HepG2 (cell line): ENCODE results near the gene SPPL3. TPM values are rescaled to one million over a fixed set of nuclear protein-coding genes. Genes with fewer than 3 reads are reported as not detected.

ENCODE experiments used
- KAT2B ChIP-seq: fragments of 150-350 bp; IDR thresholded peaks from 2 replicates; pipeline ENCODE4 v1.6.1; 2014; ENCODE audit warnings: low read depth, low read length, borderline replicate concordance
- ZNF720 ChIP-seq: sonication (generic); formaldehyde crosslinking; IDR thresholded peaks from 2 replicates; pipeline ENCODE4 v1.4.0; 2020; ENCODE audit warnings: missing genetic modification reagents
- ZNF768 ChIP-seq: sonication (generic); formaldehyde crosslinking; IDR thresholded peaks from 2 replicates; pipeline ENCODE4 v1.4.0; 2020; ENCODE audit warnings: missing genetic modification reagents
- ZNF883 ChIP-seq: sonication (generic); formaldehyde crosslinking; IDR thresholded peaks from 2 replicates; pipeline ENCODE4 v1.5.1; 2020; ENCODE audit warnings: mild to moderate bottlenecking, missing genetic modification reagents; ENCODE audit errors: not compliant biosample characterization
- ZSCAN20 ChIP-seq: sonication (generic); formaldehyde crosslinking; IDR thresholded peaks from 2 replicates; pipeline ENCODE4 v1.4.0; 2020; ENCODE audit warnings: missing genetic modification reagents, mild to moderate bottlenecking, borderline replicate concordance
- polyA plus RNA-seq, 8 experiments: library from polyadenylated mRNA; depleted of rRNA in 3 of 8; stranded (reverse) in 7 of 8; unstranded in 1 of 8; fragments of >200 nt; fragmentation: Illumina TruSeq in 4 of 8; extraction: Trizol in 4 of 8; gene quantifications; 2 replicates each; pipeline versions ENCODE4 v1.2.1 to v1.2.3, GENCODE V29; 2011 to 2016; ENCODE audit warnings: low read depth in 4 of 8, missing spikeins in 1 of 8, mixed read lengths in 1 of 8; ENCODE audit not compliant: insufficient read depth in 1 of 8
- total RNA-seq, 5 experiments: library from RNA; depleted of rRNA; stranded (reverse); fragments of >200 nt; fragmentation: Illumina TruSeq; extraction: Trizol; gene quantifications; 2 replicates each; pipeline ENCODE4 v1.2.3, GENCODE V29; 2016; ENCODE audit warnings: low read depth in 1 of 5
- TF ChIP-seq, protein P1 (sequence below): IDR thresholded peaks from 2 replicates; pipeline ENCODE4 v1.6.1; 2016; ENCODE audit warnings: low read depth, missing genetic modification reagents, missing compliant biosample characterization
- TF ChIP-seq, protein P2 (sequence below): sonication (generic); formaldehyde crosslinking; IDR thresholded peaks from 2 replicates; pipeline ENCODE4 v1.4.0; 2020; ENCODE audit warnings: low read depth, missing genetic modification reagents
- TF ChIP-seq, protein P3 (sequence below): sonication (generic); formaldehyde crosslinking; IDR thresholded peaks from 2 replicates; pipeline ENCODE4 v1.4.0; 2020; ENCODE audit warnings: mild to moderate bottlenecking, low read depth, missing genetic modification reagents

Gene SPPL3
- total and polyA plus RNA-seq, 2 of the 13 experiments (the other 11 are each of a cell fraction or from before 2014, with no cell fraction given), result 8.9 to 9.1 TPM

DNA sequence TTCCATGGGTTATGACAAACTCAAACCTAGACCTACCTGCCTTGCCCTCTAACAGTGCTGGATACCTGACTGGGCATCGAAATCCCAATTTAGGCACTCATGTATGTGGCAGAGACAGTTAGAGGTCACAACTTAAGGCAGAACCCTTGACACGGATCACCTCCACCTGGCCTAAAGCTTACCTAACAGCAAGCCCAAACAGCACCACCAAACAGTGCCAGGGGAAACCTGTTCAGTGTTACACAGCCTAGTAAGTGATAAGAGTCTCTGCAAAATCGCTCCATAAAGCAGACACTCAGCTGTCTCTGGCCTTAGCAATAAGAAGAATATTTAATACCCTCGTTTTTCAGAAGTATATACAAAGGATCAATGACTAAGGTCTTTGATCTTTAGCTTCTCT, 77.8 kb downstream of the SPPL3 start (continued):
- TF ChIP-seq, protein P1, sequence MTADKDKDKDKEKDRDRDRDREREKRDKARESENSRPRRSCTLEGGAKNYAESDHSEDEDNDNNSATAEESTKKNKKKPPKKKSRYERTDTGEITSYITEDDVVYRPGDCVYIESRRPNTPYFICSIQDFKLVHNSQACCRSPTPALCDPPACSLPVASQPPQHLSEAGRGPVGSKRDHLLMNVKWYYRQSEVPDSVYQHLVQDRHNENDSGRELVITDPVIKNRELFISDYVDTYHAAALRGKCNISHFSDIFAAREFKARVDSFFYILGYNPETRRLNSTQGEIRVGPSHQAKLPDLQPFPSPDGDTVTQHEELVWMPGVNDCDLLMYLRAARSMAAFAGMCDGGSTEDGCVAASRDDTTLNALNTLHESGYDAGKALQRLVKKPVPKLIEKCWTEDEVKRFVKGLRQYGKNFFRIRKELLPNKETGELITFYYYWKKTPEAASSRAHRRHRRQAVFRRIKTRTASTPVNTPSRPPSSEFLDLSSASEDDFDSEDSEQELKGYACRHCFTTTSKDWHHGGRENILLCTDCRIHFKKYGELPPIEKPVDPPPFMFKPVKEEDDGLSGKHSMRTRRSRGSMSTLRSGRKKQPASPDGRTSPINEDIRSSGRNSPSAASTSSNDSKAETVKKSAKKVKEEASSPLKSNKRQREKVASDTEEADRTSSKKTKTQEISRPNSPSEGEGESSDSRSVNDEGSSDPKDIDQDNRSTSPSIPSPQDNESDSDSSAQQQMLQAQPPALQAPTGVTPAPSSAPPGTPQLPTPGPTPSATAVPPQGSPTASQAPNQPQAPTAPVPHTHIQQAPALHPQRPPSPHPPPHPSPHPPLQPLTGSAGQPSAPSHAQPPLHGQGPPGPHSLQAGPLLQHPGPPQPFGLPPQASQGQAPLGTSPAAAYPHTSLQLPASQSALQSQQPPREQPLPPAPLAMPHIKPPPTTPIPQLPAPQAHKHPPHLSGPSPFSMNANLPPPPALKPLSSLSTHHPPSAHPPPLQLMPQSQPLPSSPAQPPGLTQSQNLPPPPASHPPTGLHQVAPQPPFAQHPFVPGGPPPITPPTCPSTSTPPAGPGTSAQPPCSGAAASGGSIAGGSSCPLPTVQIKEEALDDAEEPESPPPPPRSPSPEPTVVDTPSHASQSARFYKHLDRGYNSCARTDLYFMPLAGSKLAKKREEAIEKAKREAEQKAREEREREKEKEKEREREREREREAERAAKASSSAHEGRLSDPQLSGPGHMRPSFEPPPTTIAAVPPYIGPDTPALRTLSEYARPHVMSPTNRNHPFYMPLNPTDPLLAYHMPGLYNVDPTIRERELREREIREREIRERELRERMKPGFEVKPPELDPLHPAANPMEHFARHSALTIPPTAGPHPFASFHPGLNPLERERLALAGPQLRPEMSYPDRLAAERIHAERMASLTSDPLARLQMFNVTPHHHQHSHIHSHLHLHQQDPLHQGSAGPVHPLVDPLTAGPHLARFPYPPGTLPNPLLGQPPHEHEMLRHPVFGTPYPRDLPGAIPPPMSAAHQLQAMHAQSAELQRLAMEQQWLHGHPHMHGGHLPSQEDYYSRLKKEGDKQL (CRISPR knock-in tag), result no peak
- TF ChIP-seq ZNF720 (CRISPR knock-in tag) (no peak), KAT2B (no peak), ZNF768 (CRISPR knock-in tag) (no peak), ZSCAN20 (no peak), ZNF883 (CRISPR knock-in tag) (no peak)
- TF ChIP-seq, protein P2, sequence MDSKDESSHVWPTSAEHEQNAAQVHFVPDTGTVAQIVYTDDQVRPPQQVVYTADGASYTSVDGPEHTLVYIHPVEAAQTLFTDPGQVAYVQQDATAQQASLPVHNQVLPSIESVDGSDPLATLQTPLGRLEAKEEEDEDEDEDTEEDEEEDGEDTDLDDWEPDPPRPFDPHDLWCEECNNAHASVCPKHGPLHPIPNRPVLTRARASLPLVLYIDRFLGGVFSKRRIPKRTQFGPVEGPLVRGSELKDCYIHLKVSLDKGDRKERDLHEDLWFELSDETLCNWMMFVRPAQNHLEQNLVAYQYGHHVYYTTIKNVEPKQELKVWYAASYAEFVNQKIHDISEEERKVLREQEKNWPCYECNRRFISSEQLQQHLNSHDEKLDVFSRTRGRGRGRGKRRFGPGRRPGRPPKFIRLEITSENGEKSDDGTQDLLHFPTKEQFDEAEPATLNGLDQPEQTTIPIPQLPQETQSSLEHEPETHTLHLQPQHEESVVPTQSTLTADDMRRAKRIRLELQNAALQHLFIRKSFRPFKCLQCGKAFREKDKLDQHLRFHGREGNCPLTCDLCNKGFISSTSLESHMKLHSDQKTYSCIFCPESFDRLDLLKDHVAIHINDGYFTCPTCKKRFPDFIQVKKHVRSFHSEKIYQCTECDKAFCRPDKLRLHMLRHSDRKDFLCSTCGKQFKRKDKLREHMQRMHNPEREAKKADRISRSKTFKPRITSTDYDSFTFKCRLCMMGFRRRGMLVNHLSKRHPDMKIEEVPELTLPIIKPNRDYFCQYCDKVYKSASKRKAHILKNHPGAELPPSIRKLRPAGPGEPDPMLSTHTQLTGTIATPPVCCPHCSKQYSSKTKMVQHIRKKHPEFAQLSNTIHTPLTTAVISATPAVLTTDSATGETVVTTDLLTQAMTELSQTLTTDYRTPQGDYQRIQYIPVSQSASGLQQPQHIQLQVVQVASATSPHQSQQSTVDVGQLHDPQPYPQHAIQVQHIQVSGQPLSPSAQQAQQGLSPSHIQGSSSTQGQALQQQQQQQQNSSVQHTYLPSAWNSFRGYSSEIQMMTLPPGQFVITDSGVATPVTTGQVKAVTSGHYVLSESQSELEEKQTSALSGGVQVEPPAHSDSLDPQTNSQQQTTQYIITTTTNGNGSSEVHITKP (CRISPR knock-in tag), result no peak
- TF ChIP-seq, protein P3, sequence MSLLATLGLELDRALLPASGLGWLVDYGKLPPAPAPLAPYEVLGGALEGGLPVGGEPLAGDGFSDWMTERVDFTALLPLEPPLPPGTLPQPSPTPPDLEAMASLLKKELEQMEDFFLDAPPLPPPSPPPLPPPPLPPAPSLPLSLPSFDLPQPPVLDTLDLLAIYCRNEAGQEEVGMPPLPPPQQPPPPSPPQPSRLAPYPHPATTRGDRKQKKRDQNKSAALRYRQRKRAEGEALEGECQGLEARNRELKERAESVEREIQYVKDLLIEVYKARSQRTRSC (CRISPR knock-in tag), result no peak
